Muscle of back (tissue), 11 donors: ENCODE measurements around the gene MYO1B. TPM values are rescaled to one million over a fixed set of nuclear protein-coding genes. Genes with fewer than 3 reads are reported as not detected.

Experiments
- DNase-seq, 3 donors: peaks; one replicate each; pipeline versions ENCODE4 v3.0.0 to v3.0.0-alpha.2; 2013
- polyA plus RNA-seq, 10 donors: library from polyadenylated mRNA; unstranded; fragments of 120-200 nt; gene quantifications; one replicate each; pipeline ENCODE4 v1.2.1, GENCODE V29; 2013; ENCODE audit not compliant: insufficient read length in 10 of 10

Gene MYO1B
- polyA plus RNA-seq, 10 donors: 60.1 to 111 (median 85.2) TPM

DNA sequence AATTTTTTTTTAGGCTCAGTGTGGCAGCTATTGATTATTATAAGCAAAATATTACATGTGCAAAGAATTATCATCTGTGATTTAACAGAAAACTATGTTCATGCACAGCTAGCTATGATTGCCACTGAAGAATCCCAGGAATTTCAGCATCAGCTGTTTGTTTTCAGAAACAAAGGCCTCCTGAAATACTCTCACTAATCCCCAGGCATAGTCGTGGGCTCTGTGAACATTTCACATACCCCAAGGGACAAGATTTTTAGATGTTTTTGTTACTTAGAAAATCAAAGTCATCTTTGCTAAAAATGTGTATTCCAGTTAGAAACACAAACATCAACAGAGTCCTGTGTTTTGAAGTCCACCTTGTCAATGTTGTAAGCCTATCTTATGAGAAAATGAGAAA, 156.1 kb downstream of the MYO1B start:
- DNase-seq: peak in 1 of 3 donors; percentile 58

DNA sequence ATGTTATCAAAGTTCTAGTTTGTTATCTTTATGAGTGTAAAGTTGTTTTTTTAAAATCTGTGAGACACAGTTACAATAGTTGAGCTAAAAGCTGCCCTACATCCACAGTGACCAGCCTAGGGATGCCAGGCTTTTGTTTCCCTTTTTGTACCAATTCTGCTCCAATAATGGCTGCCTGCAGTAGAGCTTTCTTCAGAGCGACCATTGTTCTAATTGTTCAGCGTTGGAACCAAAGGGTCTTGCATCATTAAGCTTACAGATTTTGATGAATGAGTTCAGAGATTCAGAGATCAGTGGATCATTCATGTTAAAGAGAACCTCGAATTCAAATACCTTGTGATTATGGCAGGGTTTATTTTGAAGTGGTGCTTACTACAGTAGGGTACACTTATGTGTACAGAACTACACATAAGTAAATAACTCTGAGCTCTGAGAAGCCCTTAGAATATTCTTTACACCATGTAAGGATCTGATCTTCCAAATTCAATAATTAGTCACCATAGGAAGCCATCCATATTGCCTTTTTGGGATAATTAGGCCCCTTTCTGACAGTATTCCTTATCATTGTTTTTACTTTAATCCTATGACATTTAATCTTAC, 157.9 kb downstream of the MYO1B start:
- DNase-seq: no peak

DNA sequence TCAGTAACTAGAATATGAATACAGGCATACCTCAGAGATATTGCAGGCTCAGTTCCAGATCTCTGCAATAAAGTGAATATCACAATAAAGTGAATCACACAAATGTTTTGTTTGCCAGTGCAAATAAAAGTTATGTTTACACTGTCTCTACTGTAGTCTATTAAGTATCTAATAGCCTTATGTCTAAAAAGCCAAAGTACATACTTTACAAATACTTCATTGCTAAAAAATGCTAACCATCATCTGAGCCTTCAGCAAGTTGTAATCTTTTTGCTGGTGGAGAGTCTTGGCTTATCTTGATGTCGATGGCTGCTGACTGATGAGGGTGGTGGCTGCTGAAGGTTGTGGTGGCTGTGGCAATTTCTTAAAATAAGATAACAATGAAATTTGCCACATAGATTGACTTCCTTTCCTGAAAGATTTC, 159.4 kb downstream of the MYO1B start:
- DNase-seq: peak in 1 of 3 donors; percentile 9

DNA sequence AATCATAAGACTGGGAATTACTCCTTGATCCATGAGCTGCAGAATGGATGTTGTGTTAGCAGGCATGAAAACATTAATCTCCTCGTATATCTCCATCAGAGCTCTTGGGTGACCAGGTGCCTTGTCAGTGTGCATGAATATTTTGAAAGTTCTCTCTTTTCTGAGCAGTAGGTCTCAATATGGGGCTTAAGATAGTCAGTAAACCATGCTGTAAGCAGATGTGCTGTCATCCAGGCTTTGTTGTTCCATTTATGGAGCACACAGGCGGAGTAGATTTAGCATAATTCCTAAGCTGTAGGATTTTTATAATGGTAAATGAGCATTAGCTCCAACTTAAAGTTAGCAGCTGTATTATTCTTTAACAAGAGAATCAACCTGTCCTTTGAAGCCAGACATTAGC, 160.3 kb downstream of the MYO1B start:
- no peak for DNase-seq

DNA sequence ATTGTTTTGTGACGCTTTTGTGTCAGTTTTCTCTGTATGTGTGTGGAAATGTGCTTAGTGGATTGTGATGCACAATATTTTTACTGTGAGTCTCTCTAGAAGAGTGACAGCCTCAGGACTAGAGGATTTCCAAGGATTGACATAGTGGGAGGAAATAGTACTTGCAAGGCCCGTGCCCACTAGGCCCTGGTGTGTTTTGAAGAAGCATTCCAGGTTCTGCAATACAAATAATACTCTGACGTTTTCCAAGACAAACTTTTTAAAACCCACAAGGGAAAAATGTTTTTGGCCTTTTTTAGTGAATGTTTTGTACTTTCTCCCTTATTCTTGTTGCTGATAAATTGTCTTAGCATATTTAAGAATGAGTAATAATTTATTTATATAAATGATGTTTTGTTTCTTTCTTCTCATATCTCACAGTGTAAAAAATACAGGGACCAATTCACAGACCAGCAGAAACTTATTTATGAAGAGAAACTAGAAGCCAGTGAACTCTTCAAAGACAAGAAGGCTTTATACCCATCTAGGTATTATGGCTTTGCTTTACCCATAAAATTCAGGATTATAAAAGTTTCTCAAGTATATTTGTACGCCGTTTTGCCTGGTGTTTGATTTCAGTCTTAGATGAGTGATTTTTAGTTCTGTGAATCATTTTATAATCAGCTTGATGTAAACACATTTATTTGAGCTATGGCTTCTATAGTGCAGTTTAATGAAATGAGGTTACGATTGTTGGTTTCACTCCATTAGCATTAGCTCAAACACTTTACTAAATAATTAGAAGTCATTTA, 165.6 kb downstream of the MYO1B start:
- DNase-seq: no peak

DNA sequence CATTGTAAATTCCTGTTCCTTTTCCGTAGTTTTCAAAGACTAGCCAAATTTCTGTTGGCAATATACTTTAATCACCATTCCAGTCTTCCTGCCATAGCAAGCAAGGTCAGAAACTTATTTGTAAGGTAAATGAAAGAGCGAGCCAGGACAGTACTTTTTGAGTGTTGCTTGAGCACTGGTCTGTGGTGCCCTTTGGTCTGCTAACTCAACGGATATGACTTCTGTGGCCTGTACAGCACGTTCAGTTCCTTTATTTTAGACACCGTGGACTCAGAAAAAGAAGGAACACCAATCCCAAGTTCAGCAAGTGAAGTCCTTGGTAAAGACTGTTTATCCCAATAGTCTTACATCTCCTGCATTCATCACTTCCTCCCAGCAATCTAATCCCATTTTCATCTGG, 166.3 kb downstream of the MYO1B start:
- no peak for DNase-seq

DNA sequence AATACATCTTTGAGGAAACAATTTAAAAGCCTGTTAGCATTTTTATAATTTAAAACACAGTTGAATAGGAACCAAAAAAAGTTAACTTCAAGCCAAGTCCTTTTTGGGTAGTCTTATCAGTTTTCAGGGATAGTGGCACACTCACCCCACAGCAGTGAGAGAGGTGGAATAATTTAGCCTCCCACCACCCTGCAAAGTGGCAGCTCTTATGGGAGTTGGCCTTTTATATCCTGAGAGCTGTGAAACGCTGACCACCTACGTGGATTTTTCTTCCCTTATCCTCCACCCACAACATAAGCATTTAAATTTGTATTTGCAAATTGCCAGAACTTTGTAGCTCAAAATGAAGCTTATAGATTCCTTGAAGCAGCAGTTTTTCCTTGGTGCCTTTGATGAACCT, 167.1 kb downstream of the MYO1B start:
- no peak for DNase-seq

GRCh38 chr2:191415101-191415500, 169.9 kb downstream of the MYO1B start:
- no peak for DNase-seq

GRCh38 chr2:191415858-191416257, 170.7 kb downstream of the MYO1B start:
- DNase-seq: no peak

DNA sequence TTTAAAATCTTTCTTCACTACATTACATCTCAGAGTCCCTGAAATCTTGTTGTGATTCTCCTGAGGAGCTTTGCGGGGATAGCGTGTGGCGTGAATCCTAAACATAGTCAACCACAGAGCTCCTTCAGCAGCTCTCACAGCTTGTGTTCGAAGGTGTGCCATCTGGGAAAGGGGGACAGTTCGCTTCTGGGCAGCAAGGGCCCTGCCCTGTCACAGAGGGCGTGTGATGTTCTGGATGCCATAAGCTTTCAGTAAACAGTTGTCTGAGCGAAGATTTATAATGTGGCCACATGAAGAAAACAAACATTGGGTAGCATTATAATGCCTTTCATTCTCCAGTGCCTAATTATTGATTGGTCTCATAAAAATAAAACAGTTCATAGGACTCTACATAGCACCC, 172.5 kb downstream of the MYO1B start:
- DNase-seq: no peak

DNA sequence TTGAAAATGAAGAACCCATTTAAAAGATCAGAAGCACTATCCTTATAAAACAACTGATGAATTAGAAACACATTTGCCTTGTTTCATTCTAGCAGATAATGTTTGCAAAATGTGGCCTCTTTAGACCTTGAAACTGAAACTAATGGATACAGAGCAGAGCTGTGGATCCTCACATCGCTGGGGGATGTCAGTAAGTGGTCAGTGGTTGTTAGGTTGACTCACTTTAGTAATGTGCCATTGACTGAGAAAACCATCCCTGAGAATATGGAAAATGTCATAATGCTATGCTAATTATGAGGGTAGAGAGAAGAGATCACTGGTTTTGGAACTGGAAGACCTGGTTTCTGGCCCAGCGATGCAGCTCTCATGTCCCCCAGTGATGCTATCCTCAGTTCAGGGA, 176.7 kb downstream of the MYO1B start:
- DNase-seq: no peak

DNA sequence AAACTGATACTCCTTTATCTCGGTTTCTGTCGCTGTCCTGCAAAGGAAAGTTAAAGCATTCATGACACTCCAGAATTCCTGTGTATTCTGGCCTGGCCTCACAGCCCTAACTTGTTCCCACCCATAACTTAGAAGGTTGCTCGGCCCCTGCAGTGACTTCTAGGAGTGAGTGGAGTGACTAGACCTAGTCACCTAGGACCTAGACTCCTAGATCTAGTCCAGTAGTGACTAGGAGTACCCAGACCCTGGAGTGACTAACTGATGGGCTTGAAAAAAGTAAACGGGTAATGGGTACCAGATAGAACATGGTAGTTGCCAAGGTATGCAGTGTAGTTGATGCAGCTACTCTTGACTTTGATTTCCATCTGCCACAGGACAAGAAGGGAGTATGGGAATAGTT, 181.8 kb downstream of the MYO1B start:
- no peak for DNase-seq

DNA sequence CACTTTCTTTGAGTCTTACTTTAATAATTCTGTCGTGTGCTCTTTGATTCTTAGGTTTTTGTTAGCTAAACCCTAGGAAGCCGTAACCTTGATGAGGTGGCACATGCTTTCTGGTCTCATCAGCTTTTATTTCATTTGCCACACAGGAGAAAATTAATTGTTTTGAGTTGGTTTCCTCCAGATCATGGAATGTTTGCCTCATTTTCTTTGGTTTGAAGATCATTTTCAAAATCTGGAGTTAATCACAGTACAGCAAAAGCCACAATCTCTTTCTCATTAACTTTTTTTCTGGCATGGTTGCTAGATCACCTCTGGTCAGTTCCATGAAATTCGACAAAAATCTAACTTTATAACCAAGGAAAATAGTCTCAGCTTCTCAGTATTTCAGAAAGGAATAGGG, 182.9 kb downstream of the MYO1B start:
- no peak for DNase-seq

- DNase-seq: no peak
These were observed 185.3 kb downstream of the MYO1B start for GRCh38 chr2:191430476-191430875.

DNA sequence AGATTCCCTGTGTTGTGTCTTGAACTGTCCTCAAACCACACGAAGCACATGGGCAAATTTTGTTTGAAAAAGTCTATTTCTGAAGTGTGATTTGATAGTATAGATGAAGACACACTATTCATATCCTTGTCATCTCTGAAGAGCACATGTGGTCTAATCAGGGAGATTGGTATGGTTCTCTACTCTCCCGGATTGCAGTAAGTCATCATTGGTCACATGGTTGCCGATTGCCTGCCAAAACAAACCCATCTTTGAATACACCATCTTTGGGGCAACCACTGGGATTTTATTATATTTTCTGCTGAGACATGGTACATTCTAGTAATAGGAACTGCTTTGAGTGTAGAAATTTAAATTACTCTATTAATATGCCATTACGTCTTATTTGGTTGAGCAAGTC, 186.9 kb downstream of the MYO1B start:
- DNase-seq: no peak

- DNase-seq: no peak
These were observed 188.9 kb downstream of the MYO1B start for GRCh38 chr2:191434072-191434471.

DNA sequence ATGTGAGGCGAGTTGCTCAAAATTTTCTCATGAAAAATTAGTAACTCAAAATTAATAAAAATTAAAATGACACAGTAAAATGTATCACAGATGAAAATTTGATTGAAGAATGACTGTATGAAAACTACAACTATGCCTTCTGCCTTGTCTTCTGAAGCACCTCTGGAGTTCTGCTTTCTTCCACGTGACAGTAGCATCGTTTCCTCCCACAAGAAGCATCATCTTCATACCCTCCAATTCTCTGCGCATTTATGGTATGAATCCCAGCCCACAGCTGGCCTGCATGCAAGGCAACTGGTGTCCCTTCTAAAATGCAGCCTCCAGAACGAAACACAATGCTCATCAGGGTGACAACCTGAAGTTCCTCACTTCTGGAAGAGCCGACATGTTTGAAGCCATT, 189.9 kb downstream of the MYO1B start:
- no peak for DNase-seq

DNA sequence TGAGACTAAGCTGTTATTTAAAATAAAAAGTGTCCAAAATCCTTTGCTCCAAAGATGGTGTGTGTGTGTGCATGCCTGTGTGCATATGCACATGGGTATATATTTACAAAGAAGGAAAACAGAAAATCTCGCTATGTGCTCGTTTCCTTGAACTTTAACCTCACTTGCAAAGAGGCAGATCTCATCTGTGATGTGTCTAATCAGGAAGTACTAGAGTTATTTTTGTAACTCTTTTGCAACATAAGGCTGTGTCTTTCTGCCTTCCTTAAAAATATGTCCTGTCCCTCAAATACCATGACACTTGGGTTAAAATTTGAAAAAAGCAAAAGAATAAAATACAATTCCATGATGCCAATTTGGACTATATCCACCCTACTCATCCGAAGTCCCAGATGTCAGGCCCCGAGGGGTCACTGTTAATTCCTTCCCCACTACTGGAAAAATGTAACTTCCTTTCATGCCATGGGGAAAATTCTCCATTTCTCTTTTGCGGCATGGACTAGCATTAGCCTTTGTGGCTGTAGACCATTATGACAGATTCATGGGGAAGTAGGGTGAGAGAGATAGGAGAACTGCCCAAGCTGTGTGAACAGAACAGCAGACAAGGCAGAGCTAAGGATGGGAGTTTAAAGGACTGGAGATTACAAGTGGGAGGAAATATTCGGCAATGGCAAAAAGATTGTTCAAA, 191.3 kb downstream of the MYO1B start:
- DNase-seq: peak in 1 of 3 donors; percentile 36

- DNase-seq: no peak
These were observed 194.3 kb downstream of the MYO1B start for GRCh38 chr2:191439481-191439880.

DNA sequence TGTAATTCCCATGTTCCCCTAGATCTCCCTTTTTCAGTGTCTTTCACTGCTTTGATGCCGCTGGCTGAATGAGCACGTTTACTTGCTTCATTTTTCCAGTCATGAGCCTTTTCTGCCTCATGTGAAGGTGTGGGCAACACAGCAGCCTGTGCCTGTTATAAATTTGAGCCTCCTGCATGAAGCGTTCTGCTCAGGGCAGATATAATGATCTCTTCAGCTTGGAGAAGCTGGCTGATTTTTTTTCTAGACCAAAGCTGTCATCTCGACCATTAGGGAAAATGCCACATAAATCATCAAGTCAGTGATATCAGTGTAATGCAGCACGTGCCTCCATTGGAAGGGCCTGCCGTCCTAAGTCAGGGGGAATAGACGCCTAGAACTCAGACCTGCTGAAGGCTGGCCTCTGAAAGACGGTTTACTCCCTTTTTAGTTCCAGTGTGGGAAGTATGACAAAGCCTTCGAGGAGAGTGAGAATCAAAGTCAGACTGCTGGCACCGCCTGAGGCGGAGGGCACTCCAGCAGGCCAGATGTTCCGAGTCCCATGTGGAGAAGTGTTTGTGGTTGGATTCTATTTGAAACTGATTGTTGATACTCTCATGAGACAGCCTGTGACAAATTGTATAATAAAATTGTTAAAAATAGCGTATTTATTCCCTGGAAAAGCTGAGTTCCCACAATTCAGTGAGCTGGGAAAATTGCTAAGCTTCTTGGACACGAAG, 196.5 kb downstream of the MYO1B start:
- DNase-seq: peak; percentile 49 to 85 (median 70)

DNA sequence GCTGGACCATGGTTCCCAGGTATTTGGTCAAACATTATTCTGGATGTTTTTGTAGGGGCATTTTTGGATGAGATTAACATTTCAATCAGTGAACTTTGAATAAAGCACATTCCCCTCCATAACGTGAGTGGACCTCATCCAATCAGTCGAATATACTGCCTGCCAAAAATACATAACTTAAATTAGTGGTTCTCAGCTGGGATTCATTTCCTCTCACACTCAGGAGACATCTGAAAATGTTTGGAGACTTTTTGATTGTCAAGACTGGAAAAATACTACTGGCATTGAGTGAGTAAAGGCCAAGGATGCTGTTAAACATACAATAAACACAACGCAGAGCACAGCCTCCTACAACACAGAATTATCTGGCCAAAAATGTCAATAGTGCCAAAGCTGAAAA, 198.2 kb downstream of the MYO1B start:
- DNase-seq: no peak

- no peak for DNase-seq
These were observed 201.7 kb downstream of the MYO1B start for GRCh38 chr2:191446910-191447309.
